Small intestine (tissue), 7 donors: Measurements from ENCODE around the gene PHTF2. TPM values are rescaled to one million over a fixed set of nuclear protein-coding genes. Genes with fewer than 3 reads are reported as not detected.

Experiments used
- DNase-seq, 2 donors: peaks; one replicate each; pipeline versions ENCODE4 v3.0.0 to v3.0.0-alpha.2; 2013
- FAIRE-seq: peaks from 2 replicates; lab custom pipeline; 2012; peaks lifted over from hg19 to GRCh38; lab: Jason Lieb, UNC
- H3K27ac ChIP-seq, 3 donors: one replicate each; pipeline ENCODE4 v1.5.1; 2013; ENCODE audit warnings: low read length in 2 of 3, mild to moderate bottlenecking in 2 of 3, control low read depth in 1 of 3, inconsistent platforms in 1 of 3, low read depth in 1 of 3, moderate library complexity in 1 of 3
- H3K27me3 ChIP-seq, 3 donors: one replicate each; pipeline ENCODE4 v1.6.1; 2013; ENCODE audit warnings: low read length in 3 of 3, inconsistent platforms in 1 of 3; ENCODE audit not compliant: control insufficient read depth in 3 of 3, insufficient read depth in 3 of 3
- H3K36me3 ChIP-seq, 3 donors: one replicate each; pipeline ENCODE4 v1.6.1; 2013; ENCODE audit warnings: low read length in 3 of 3, inconsistent platforms in 1 of 3, low read depth in 1 of 3, mild to moderate bottlenecking in 1 of 3, moderate library complexity in 1 of 3; ENCODE audit not compliant: control insufficient read depth in 3 of 3, insufficient read depth in 2 of 3
- H3K4me1 ChIP-seq, 3 donors: one replicate each; pipeline ENCODE4 v1.6.1; 2013; ENCODE audit warnings: low read length in 2 of 3, inconsistent platforms in 1 of 3, low read depth in 1 of 3, mild to moderate bottlenecking in 1 of 3, moderate library complexity in 1 of 3; ENCODE audit not compliant: control insufficient read depth in 3 of 3, insufficient read depth in 2 of 3
- H3K4me3 ChIP-seq, 3 donors: one replicate each; pipeline ENCODE4 v1.5.1; 2013; ENCODE audit warnings: low read length in 3 of 3, control low read depth in 1 of 3, inconsistent platforms in 1 of 3, low read depth in 1 of 3, mild to moderate bottlenecking in 1 of 3, moderate library complexity in 1 of 3
- H3K9me3 ChIP-seq, 2 donors: one replicate each; pipeline ENCODE4 v1.6.1; 2013; ENCODE audit warnings: low read depth in 1 of 2, low read length in 1 of 2; ENCODE audit not compliant: control insufficient read depth in 2 of 2, insufficient read depth in 1 of 2
- WGBS, 3 donors: extraction: QIAGEN DNeasy Blood & Tissue Kit; methylation state at CpG; one replicate each; pipeline ENCODE4 v1.1.7; 2013; 5-methylcytosine and 5-hydroxymethylcytosine counted together
- polyA plus RNA-seq, 4 donors: library from polyadenylated mRNA; stranded (reverse) in 3 of 4; unstranded in 1 of 4; fragments of 200-250 nt in 3 of 4; fragments of 120-200 nt in 1 of 4; gene quantifications; one replicate each; pipeline versions ENCODE4 v1.2.1 to v1.2.3, GENCODE V29; 2013
- donor health status: healthy with polysubstance abuse.
- donor health status: control.
- donor health status: control.
- donor health status: Bipolar disorder and iron deficiency.
- donor health status: healthy.

The PHTF2 gene
- polyA plus RNA-seq, 4 donors: 1.8 to 10.1 (median 2.7) TPM

- Histone ChIP-seq H3K4me3 (no peak overlapping the region), H3K9me3 (no peaks in the 10 kb centered on the region), H3K36me3 (peaks cover 0 to 5% (median 0%) of the 10 kb centered on the region in 3 donors), H3K27me3 (no peaks in the 10 kb centered on the region), H3K4me1 (no peaks in the 10 kb centered on the region), H3K27ac (no peak overlapping the region)
- DNase-seq (peak in 1 of 2 donors; percentile 37), FAIRE-seq (no peak)
- 60 to 84% (median 78%) methylated on average over 3 of the region's 3 CpGs for WGBS, 3 donors
Measured at GRCh38 chr7:77933394-77933793, 134.8 kb downstream of the PHTF2 start.

GRCh38 chr7:77935652-77936348, 137.2 kb downstream of the PHTF2 start:
- DNase-seq (no peak), FAIRE-seq (peak; percentile 84)
- H3K9me3 ChIP-seq: no peaks in the 10 kb centered on the region
- H3K4me1 ChIP-seq: no peaks in the 10 kb centered on the region
- H3K27me3 ChIP-seq: no peaks in the 10 kb centered on the region
- no peak overlapping the region for H3K27ac ChIP-seq
- WGBS, 3 donors: 73 to 78% (median 74%) methylated on average over 1 of the region's 1 CpG
- H3K4me3 ChIP-seq: no peak overlapping the region
- H3K36me3 ChIP-seq: peaks cover 0 to 2% (median 0%) of the 10 kb centered on the region in 3 donors

GRCh38 chr7:77940647-77941046, 142.1 kb downstream of the PHTF2 start:
- H3K36me3 ChIP-seq: peaks cover 0 to 3% (median 0%) of the 10 kb centered on the region in 3 donors
- no peak overlapping the region for H3K27ac ChIP-seq
- H3K4me3 ChIP-seq: no peak overlapping the region
- FAIRE-seq (peak; percentile 85), DNase-seq (peak; percentile 51)
- H3K9me3 ChIP-seq: no peaks in the 10 kb centered on the region
- no peaks in the 10 kb centered on the region for H3K27me3 ChIP-seq
- no peaks in the 10 kb centered on the region for H3K4me1 ChIP-seq

GRCh38 chr7:77942431-77942830, 143.9 kb downstream of the PHTF2 start:
- Histone ChIP-seq H3K27ac (no peak overlapping the region), H3K4me1 (no peaks in the 10 kb centered on the region), H3K36me3 (peaks cover 0 to 3% (median 0%) of the 10 kb centered on the region in 3 donors), H3K9me3 (no peaks in the 10 kb centered on the region), H3K4me3 (no peak overlapping the region), H3K27me3 (no peaks in the 10 kb centered on the region)
- FAIRE-seq (no peak), DNase-seq (no peak)
- WGBS, 3 donors: 25 to 67% (median 37%) methylated on average over 4 of the region's 4 CpGs

GRCh38 chr7:77944183-77945182, 145.9 kb downstream of the PHTF2 start:
- Histone ChIP-seq H3K4me3 (no peak overlapping the region), H3K27ac (no peak overlapping the region), H3K9me3 (no peaks in the 10 kb centered on the region), H3K4me1 (no peaks in the 10 kb centered on the region), H3K27me3 (no peaks in the 10 kb centered on the region), H3K36me3 (peaks cover 0 to 3% (median 0%) of the 10 kb centered on the region in 3 donors)
- WGBS, 3 donors: 87 to 90% (median 87%) methylated on average over 9 of the region's 9 CpGs
- FAIRE-seq (no peak), DNase-seq (no peak)

- no peak for FAIRE-seq
- Histone ChIP-seq H3K4me1 (peaks cover 0 to 5% (median 0%) of the 10 kb centered on the region in 3 donors), H3K36me3 (no peaks in the 10 kb centered on the region), H3K4me3 (no peak overlapping the region), H3K27ac (no peak overlapping the region), H3K27me3 (no peaks in the 10 kb centered on the region), H3K9me3 (no peaks in the 10 kb centered on the region)
- DNase-seq: no peak
- 74 to 87% (median 87%) methylated on average over 5 of the region's 5 CpGs for WGBS, 3 donors
Measured at GRCh38 chr7:77950548-77950947, 152.0 kb downstream of the PHTF2 start.

- 18 to 71% (median 48%) methylated on average over 3 of the region's 3 CpGs for WGBS, 3 donors
- FAIRE-seq: peak; percentile 76
- no peak overlapping the region for H3K4me3 ChIP-seq
Measured at GRCh38 chr7:77954773-77955555, 156.4 kb downstream of the PHTF2 start.

GRCh38 chr7:77958436-77958835, 159.9 kb downstream of the PHTF2 start:
- no peaks in the 10 kb centered on the region for H3K36me3 ChIP-seq
- DNase-seq (no peak), FAIRE-seq (no peak)
- no peaks in the 10 kb centered on the region for H3K9me3 ChIP-seq
- 88 to 93% (median 89%) methylated on average over 2 of the region's 2 CpGs for WGBS, 3 donors
- no peaks in the 10 kb centered on the region for H3K27me3 ChIP-seq
- H3K27ac ChIP-seq: no peak overlapping the region
- H3K4me1 ChIP-seq: peaks cover 0 to 27% (median 0%) of the 10 kb centered on the region in 3 donors
- no peak overlapping the region for H3K4me3 ChIP-seq

More at GRCh38 chr7:77954773-77955555, 156.4 kb downstream of the PHTF2 start:
- H3K4me1 ChIP-seq: peaks cover 0 to 24% (median 0%) of the 10 kb centered on the region in 3 donors
- DNase-seq: peak; percentile 53 to 72
- no peaks in the 10 kb centered on the region for H3K27me3 ChIP-seq
- H3K9me3 ChIP-seq: no peaks in the 10 kb centered on the region
- no peaks in the 10 kb centered on the region for H3K36me3 ChIP-seq
- no peak overlapping the region for H3K27ac ChIP-seq
